ENCODE measurements around the gene DAZAP2. TPM values are rescaled to one million over a fixed set of nuclear protein-coding genes. Genes with fewer than 3 reads are reported as not detected.

Gene DAZAP2
- total RNA-seq, 4 donors from 2014 or later = 232 to 396 (median 260) TPM

GRCh38 chr12:51209259-51209658, 29.4 kb upstream of the DAZAP2 start:
- no peak overlapping the region for H3K27ac ChIP-seq
- no peaks in the 10 kb centered on the region for H3K9me3 ChIP-seq
- H3K27me3 ChIP-seq = no peaks in the 10 kb centered on the region
- H3K4me3 ChIP-seq = no peak overlapping the region
- H3K4me1 ChIP-seq = no peaks in the 10 kb centered on the region
- peaks cover 19% of the 10 kb centered on the region for H3K36me3 ChIP-seq
- DNase-seq (ENCODE audit: low spot score in 2 of 2) = no peak
- TF ChIP-seq EP300 (IDR thresholded peaks at IDR 0.05) = no peak
- no peak for TF ChIP-seq CTCF (IDR thresholded peaks at IDR 0.05)
- TF ChIP-seq POLR2AphosphoS5 (IDR thresholded peaks at IDR 0.05) = no peak
- TF ChIP-seq POLR2A (IDR thresholded peaks at IDR 0.05) = no peak
- WGBS = 93% methylated on average over 2 of the region's 2 CpGs

- no peak for DNase-seq (ENCODE audit: low spot score in 2 of 2)
- no peak overlapping the region for H3K4me3 ChIP-seq
- TF ChIP-seq POLR2A (IDR thresholded peaks at IDR 0.05) (no peak), POLR2AphosphoS5 (IDR thresholded peaks at IDR 0.05) (no peak), CTCF (IDR thresholded peaks at IDR 0.05) (no peak), EP300 (IDR thresholded peaks at IDR 0.05) (no peak)
- H3K27me3 ChIP-seq = no peaks in the 10 kb centered on the region
- peaks cover 17% of the 10 kb centered on the region for H3K36me3 ChIP-seq
- no peaks in the 10 kb centered on the region for H3K9me3 ChIP-seq
- no peak overlapping the region for H3K27ac ChIP-seq
- H3K4me1 ChIP-seq = no peaks in the 10 kb centered on the region
- WGBS = 71% methylated on average over 2 of the region's 2 CpGs
Measured at GRCh38 chr12:51210690-51211395, 27.8 kb upstream of the DAZAP2 start.

GRCh38 chr12:51214895-51215294, 23.7 kb upstream of the DAZAP2 start:
- Histone ChIP-seq H3K4me3 (no peak overlapping the region), H3K4me1 (peaks cover 22% of the 10 kb centered on the region), H3K27ac (no peak overlapping the region), H3K36me3 (no peaks in the 10 kb centered on the region), H3K9me3 (no peaks in the 10 kb centered on the region), H3K27me3 (no peaks in the 10 kb centered on the region)
- WGBS = 90% methylated on average over 5 of the region's 5 CpGs
- TF ChIP-seq POLR2A (IDR thresholded peaks at IDR 0.05) (no peak), POLR2AphosphoS5 (IDR thresholded peaks at IDR 0.05) (no peak), CTCF (IDR thresholded peaks at IDR 0.05) (no peak), EP300 (IDR thresholded peaks at IDR 0.05) (no peak)
- no peak for DNase-seq (ENCODE audit: low spot score in 2 of 2)

GRCh38 chr12:51216642-51217041, 22.0 kb upstream of the DAZAP2 start:
- no peaks in the 10 kb centered on the region for H3K27me3 ChIP-seq
- H3K9me3 ChIP-seq = no peaks in the 10 kb centered on the region
- no peaks in the 10 kb centered on the region for H3K36me3 ChIP-seq
- 19% methylated on average over 7 of the region's 7 CpGs for WGBS
- H3K27ac ChIP-seq = peak overlapping the region; percentile 99
- TF ChIP-seq EP300 (IDR thresholded peaks at IDR 0.05) (no peak), POLR2A (IDR thresholded peaks at IDR 0.05) (no peak), POLR2AphosphoS5 (IDR thresholded peaks at IDR 0.05) (no peak), CTCF (IDR thresholded peaks at IDR 0.05) (no peak)
- H3K4me1 ChIP-seq = peaks cover 22% of the 10 kb centered on the region
- H3K4me3 ChIP-seq = peak overlapping the region; percentile 96
- DNase-seq (ENCODE audit: low spot score in 2 of 2) = no peak

- no peaks in the 10 kb centered on the region for H3K9me3 ChIP-seq
- peak overlapping the region; percentile 99 for H3K27ac ChIP-seq
- peak; percentile 81 to 84 for DNase-seq (ENCODE audit: low spot score in 2 of 2)
- H3K27me3 ChIP-seq = no peaks in the 10 kb centered on the region
- H3K36me3 ChIP-seq = no peaks in the 10 kb centered on the region
- H3K4me3 ChIP-seq = peak overlapping the region; percentile 96
- WGBS = under 1% methylated on average over 44 of the region's 81 CpGs
- peaks cover 22% of the 10 kb centered on the region for H3K4me1 ChIP-seq
- TF ChIP-seq CTCF (IDR thresholded peaks at IDR 0.05) = peak; percentile 9 to 21
- no peak for TF ChIP-seq POLR2A (IDR thresholded peaks at IDR 0.05)
Measured at GRCh38 chr12:51217133-51217967, 21.3 kb upstream of the DAZAP2 start.

Measured in suprapubic skin (tissue), 4 donors.